KMS-11 (cell line): ENCODE results near the gene PDXP.

Source experiments
- H2AFZ ChIP-seq: fragments of 200-600 bp; sonication (generic); 2 replicates; pipeline ENCODE4 v1.6.1; 2016; ENCODE audit warnings: antibody characterized with exemption, mixed run types, low read depth
- H3K27ac ChIP-seq: fragments of 200-600 bp; sonication (generic); 2 replicates; pipeline ENCODE4 v1.6.1; 2016; ENCODE audit warnings: mild to moderate bottlenecking, mixed run types
- H3K27me3 ChIP-seq: fragments of 200-600 bp; sonication (generic); 2 replicates; pipeline ENCODE4 v1.6.1; 2017; ENCODE audit warnings: mild to moderate bottlenecking, low read depth, mixed run types, moderate library complexity; ENCODE audit not compliant: insufficient read depth
- H3K36me3 ChIP-seq: fragments of 200-600 bp; sonication (generic); 2 replicates; pipeline ENCODE4 v1.6.1; 2017; ENCODE audit warnings: mild to moderate bottlenecking, mixed run types; ENCODE audit not compliant: insufficient read depth
- H3K4me1 ChIP-seq: fragments of 200-600 bp; sonication (generic); 2 replicates; pipeline ENCODE4 v1.6.1; 2016; ENCODE audit warnings: mild to moderate bottlenecking, low read depth, mixed run types; ENCODE audit not compliant: poor library complexity, severe bottlenecking
- H3K4me2 ChIP-seq: fragments of 200-600 bp; sonication (generic); 2 replicates; pipeline ENCODE4 v1.7.0; 2016; ENCODE audit warnings: mild to moderate bottlenecking, mixed run types
- H3K4me3 ChIP-seq: fragments of 200-600 bp; sonication (generic); IDR thresholded peaks from 2 replicates; pipeline ENCODE4 v1.6.1; 2017; ENCODE audit warnings: low read depth, low read length, mixed read lengths; ENCODE audit not compliant: insufficient read depth
- H3K79me2 ChIP-seq: fragments of 200-600 bp; sonication (generic); 2 replicates; pipeline ENCODE4 v1.6.1; 2016; ENCODE audit warnings: low read depth, mixed run types; ENCODE audit not compliant: insufficient read depth
- H3K9ac ChIP-seq: fragments of 200-600 bp; sonication (generic); 2 replicates; pipeline ENCODE4 v1.6.1; 2016; ENCODE audit warnings: mild to moderate bottlenecking, mixed run types
- H4K20me1 ChIP-seq: fragments of 200-600 bp; sonication (generic); 2 replicates; pipeline ENCODE4 v1.6.1; 2016; ENCODE audit warnings: mild to moderate bottlenecking, mixed run types; ENCODE audit not compliant: insufficient read depth
- TF ChIP-seq, protein P1 (sequence below): fragments of 200-600 bp; sonication (generic); conservative IDR thresholded peaks from 2 replicates; pipeline ENCODE4 v1.6.1; 2017; ENCODE audit warnings: low read depth, mild to moderate bottlenecking, antibody characterized with exemption, low read length, moderate library complexity, mixed read lengths

The PDXP gene

DNA sequence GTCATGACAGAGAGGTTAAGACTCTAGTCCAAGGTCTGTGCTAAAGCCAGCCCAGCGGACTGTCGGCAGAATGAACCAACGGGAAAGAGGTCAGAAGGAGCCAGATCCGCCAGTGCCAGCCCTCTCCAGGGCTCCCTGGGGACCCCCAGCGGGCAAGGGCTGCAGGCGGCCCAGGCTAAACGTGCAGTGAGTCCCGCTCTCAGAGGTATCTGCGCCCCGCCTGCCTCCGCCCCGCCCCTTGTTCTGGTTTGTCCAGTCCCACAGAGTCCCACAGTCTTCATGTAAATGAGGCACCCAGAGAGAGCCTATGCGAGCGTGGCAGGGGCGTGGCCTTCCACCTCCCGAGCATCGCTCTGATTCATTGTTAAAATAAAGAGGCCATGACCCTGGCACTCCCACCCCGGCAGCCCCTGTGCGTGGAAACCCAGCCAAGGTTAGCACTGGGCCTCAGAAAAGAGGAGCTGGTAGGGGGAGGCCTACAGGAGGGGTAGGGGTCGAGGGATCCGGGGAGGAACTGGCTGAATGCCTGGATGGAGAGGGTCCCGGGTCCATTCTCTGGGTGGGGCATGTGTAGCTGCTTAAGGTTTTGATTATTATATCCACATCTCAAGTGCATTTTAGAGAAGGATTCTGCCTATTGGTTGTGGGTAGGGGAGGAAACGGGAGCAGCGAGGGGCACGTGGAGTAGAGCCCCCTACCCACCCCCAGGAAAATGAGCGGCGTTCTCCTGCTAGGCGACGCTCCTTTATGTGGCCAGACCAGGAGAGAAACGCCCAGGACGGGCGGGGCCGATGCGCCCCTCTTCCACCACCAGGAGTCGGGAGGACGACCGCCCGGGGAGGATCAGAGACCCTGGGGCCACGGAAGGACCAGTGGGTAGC is 38.4 kb downstream of the PDXP start, which contains the start of gene TRIOBP:
Gene TRIOBP (plus strand): TSS at position 392 of the 881 bp plus-strand sequence. CDS start 4,318 bp downstream, outside the sequence.
- H3K27me3 ChIP-seq: no peaks in the 10 kb centered on the region
- no peaks in the 10 kb centered on the region for H4K20me1 ChIP-seq
- no peak within 1 kb of the TSS for H3K4me3 ChIP-seq
- TF ChIP-seq, protein P1, sequence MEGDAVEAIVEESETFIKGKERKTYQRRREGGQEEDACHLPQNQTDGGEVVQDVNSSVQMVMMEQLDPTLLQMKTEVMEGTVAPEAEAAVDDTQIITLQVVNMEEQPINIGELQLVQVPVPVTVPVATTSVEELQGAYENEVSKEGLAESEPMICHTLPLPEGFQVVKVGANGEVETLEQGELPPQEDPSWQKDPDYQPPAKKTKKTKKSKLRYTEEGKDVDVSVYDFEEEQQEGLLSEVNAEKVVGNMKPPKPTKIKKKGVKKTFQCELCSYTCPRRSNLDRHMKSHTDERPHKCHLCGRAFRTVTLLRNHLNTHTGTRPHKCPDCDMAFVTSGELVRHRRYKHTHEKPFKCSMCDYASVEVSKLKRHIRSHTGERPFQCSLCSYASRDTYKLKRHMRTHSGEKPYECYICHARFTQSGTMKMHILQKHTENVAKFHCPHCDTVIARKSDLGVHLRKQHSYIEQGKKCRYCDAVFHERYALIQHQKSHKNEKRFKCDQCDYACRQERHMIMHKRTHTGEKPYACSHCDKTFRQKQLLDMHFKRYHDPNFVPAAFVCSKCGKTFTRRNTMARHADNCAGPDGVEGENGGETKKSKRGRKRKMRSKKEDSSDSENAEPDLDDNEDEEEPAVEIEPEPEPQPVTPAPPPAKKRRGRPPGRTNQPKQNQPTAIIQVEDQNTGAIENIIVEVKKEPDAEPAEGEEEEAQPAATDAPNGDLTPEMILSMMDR: no peak
- no peaks in the 10 kb centered on the region; the same call in 1 of the 2 replicates for H3K36me3 ChIP-seq
- no peak within 1 kb of the TSS for H3K9ac ChIP-seq
- no peak within 1 kb of the TSS for H3K27ac ChIP-seq
- H2AFZ ChIP-seq: no peak within 1 kb of the TSS
- no peaks in the 10 kb centered on the region for H3K79me2 ChIP-seq
- H3K4me1 ChIP-seq: no peaks in the 10 kb centered on the region
- H3K4me2 ChIP-seq: no peak within 1 kb of the TSS

DNA sequence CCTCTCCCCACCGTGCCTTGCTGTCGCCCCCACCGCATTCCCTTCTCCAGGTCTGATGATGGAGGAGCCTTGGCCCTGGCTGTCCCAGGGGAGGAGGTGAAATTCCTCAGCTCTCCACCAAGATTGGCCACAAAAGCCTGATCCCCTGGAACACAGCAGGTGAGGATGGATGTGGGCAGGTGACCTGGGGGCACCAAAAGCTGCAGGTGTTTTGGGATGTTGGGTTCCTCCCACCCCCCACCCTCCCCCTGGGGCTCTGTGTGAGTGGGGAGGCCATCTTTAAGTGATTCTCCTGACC is 39.0 kb downstream of the PDXP start:
- Histone ChIP-seq H3K79me2 (no peaks in the 10 kb centered on the region), H3K9ac (no peak overlapping the region), H3K4me2 (no peak overlapping the region), H3K36me3 (no peaks in the 10 kb centered on the region), H4K20me1 (no peaks in the 10 kb centered on the region), H2AFZ (no peak overlapping the region), H3K27me3 (no peaks in the 10 kb centered on the region), H3K27ac (no peak overlapping the region), H3K4me3 (no peak overlapping the region), H3K4me1 (no peaks in the 10 kb centered on the region)
- TF ChIP-seq, protein P1: no peak

DNA sequence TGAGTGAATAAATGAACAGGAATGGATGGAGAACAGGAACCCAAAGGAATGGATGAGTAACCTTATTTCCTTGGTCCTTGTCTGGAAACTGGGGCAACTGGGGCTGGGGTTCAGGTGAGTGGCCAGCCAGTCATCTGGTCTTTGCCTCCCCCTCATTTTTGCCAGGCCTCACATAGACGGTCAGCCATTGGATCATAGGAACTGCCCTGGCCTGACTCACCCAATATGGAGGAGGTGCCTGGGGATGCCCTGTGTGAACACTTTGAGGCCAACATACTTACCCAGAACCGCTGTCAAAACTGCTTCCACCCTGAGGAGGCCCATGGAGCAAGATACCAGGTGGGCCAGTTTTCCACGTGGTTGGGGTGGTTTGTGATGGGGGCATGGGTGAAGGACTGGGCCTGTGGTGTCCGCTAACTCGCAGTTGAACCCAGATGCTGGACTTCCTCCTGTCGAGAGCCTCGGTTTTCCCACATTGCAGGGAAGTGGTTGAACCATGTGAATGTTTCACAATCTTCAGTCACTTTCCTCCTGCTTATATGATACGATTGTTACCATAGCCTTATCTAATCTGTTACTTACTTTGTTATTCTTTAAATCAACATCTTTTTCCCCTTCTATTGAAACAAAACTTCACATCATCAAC is 42.7 kb downstream of the PDXP start:
- Histone ChIP-seq H3K4me1 (no peaks in the 10 kb centered on the region), H4K20me1 (no peaks in the 10 kb centered on the region), H2AFZ (no peak overlapping the region), H3K79me2 (no peaks in the 10 kb centered on the region), H3K4me3 (no peak overlapping the region), H3K9ac (no peak overlapping the region), H3K27ac (no peak overlapping the region), H3K4me2 (no peak overlapping the region), H3K27me3 (no peaks in the 10 kb centered on the region), H3K36me3 (no peaks in the 10 kb centered on the region)
- TF ChIP-seq, protein P1: no peak

GRCh38 chr22:37703906-37704305 is 45.4 kb downstream of the PDXP start:
- Histone ChIP-seq H3K4me1 (peaks cover 1% of the 10 kb centered on the region), H3K27me3 (no peaks in the 10 kb centered on the region), H4K20me1 (no peaks in the 10 kb centered on the region), H2AFZ (no peak overlapping the region), H3K36me3 (no peaks in the 10 kb centered on the region), H3K79me2 (no peaks in the 10 kb centered on the region), H3K27ac (no peak overlapping the region), H3K9ac (no peak overlapping the region), H3K4me2 (no peak overlapping the region), H3K4me3 (no peak overlapping the region)
- TF ChIP-seq, protein P1: no peak
